Endodermal cell (in vitro differentiated cells): Measurements from ENCODE around the gene SLC4A4. TPM values are rescaled to one million over a fixed set of nuclear protein-coding genes. Genes with fewer than 3 reads are reported as not detected.

Source experiments
- DNase-seq: peaks from one replicate; pipeline ENCODE4 v3.0.0-alpha.2; 2017
- H3K27ac ChIP-seq: 2 replicates; pipeline ENCODE4 v1.5.1; 2013; ENCODE audit warnings: mild to moderate bottlenecking, low read depth, low read length, moderate library complexity
- H3K27me3 ChIP-seq: 2 replicates; pipeline ENCODE4 v1.6.1; 2013; ENCODE audit warnings: mild to moderate bottlenecking, low read length, moderate library complexity; ENCODE audit not compliant: insufficient read depth, control insufficient read depth, poor library complexity, severe bottlenecking
- H3K36me3 ChIP-seq: 2 replicates; pipeline ENCODE4 v1.7.0; 2013; ENCODE audit warnings: mild to moderate bottlenecking, low read length, moderate library complexity; ENCODE audit not compliant: control insufficient read depth, insufficient read depth
- H3K4me1 ChIP-seq: one replicate; pipeline ENCODE4 v1.7.0; 2013; ENCODE audit warnings: low read length; ENCODE audit not compliant: control insufficient read depth, insufficient read depth
- H3K4me3 ChIP-seq: 2 replicates; pipeline ENCODE4 v1.5.1; 2013; ENCODE audit warnings: mild to moderate bottlenecking, low read length, moderate library complexity
- H3K9ac ChIP-seq: 2 replicates; pipeline ENCODE4 v1.6.1; 2013; ENCODE audit warnings: mild to moderate bottlenecking, low read length, moderate library complexity; ENCODE audit not compliant: poor library complexity, severe bottlenecking; ENCODE audit errors: extremely low read depth
- H3K9me3 ChIP-seq: 2 replicates; pipeline ENCODE4 v1.6.1; 2013; ENCODE audit warnings: mild to moderate bottlenecking, low read length, moderate library complexity; ENCODE audit not compliant: control insufficient read depth
- H3K27ac Mint-ChIP-seq: 2 replicates; pipeline ENCODE4 v1.8.0; 2020; ENCODE audit warnings: mixed read lengths
- H3K27me3 Mint-ChIP-seq: 2 replicates; pipeline ENCODE4 v1.8.0; 2021; ENCODE audit warnings: mild to moderate bottlenecking, mixed read lengths; ENCODE audit not compliant: insufficient read depth
- H3K36me3 Mint-ChIP-seq: 2 replicates; pipeline ENCODE4 v1.8.0; 2020; ENCODE audit warnings: low read depth, mixed read lengths
- H3K4me1 Mint-ChIP-seq: 2 replicates; pipeline ENCODE4 v1.8.0; 2020; ENCODE audit warnings: mixed read lengths
- H3K4me3 Mint-ChIP-seq: 2 replicates; pipeline ENCODE4 v1.8.0; 2020; ENCODE audit warnings: mild to moderate bottlenecking, moderate library complexity, mixed read lengths
- H3K9me3 Mint-ChIP-seq: 2 replicates; pipeline ENCODE4 v1.8.0; 2020; ENCODE audit warnings: mild to moderate bottlenecking, mixed read lengths
- WGBS, 2 experiments: methylation state at CpG; one replicate each; pipeline versions ENCODE4 v1.1.5 to v1.1.7; 2013; ENCODE audit warnings: missing lambda C conversion rate in 2 of 2, mixed read lengths in 1 of 2; ENCODE audit not compliant: insufficient coverage in 1 of 2, insufficient read length in 1 of 2; 5-methylcytosine and 5-hydroxymethylcytosine counted together
- total RNA-seq, 2 donors: library from RNA; stranded (reverse); fragmentation: NEBNext Ultra II Directional in 1 of 2; extraction: Animal tissue kit (Norgen Biotek cat#: 25700) in 1 of 2; gene quantifications; 2 replicates in 1 of 2; 3 replicates in 1 of 2; pipeline ENCODE4 v1.2.1, GENCODE V29; 2021
- TF ChIP-seq, protein P1 (sequence below): fragments of 200-600 bp; sonication (generic); conservative IDR thresholded peaks from 2 replicates; pipeline ENCODE4 v1.5.0; 2021; ENCODE audit warnings: antibody characterized with exemption, mild to moderate bottlenecking

The SLC4A4 gene
- total RNA-seq, 2 donors from 2014 or later: 3.3 to 3.8 TPM

GRCh38 chr4:71608678-71609071, 269.9 kb downstream of the SLC4A4 start:
- Mint-ChIP-seq H3K4me1 (peaks cover 31% of the 10 kb centered on the region), H3K27ac (no peak overlapping the region), H3K4me3 (no peak overlapping the region), H3K9me3 (peaks cover 8% of the 10 kb centered on the region), H3K27me3 (no peaks in the 10 kb centered on the region), H3K36me3 (peaks cover 4% of the 10 kb centered on the region)
- Histone ChIP-seq H3K9me3 (no peaks in the 10 kb centered on the region), H3K4me1 (no peaks in the 10 kb centered on the region), H3K27me3 (no peaks in the 10 kb centered on the region), H3K27ac (no peak overlapping the region), H3K4me3 (no peak overlapping the region), H3K9ac (no peak overlapping the region), H3K36me3 (no peaks in the 10 kb centered on the region)
- TF ChIP-seq, protein P1, sequence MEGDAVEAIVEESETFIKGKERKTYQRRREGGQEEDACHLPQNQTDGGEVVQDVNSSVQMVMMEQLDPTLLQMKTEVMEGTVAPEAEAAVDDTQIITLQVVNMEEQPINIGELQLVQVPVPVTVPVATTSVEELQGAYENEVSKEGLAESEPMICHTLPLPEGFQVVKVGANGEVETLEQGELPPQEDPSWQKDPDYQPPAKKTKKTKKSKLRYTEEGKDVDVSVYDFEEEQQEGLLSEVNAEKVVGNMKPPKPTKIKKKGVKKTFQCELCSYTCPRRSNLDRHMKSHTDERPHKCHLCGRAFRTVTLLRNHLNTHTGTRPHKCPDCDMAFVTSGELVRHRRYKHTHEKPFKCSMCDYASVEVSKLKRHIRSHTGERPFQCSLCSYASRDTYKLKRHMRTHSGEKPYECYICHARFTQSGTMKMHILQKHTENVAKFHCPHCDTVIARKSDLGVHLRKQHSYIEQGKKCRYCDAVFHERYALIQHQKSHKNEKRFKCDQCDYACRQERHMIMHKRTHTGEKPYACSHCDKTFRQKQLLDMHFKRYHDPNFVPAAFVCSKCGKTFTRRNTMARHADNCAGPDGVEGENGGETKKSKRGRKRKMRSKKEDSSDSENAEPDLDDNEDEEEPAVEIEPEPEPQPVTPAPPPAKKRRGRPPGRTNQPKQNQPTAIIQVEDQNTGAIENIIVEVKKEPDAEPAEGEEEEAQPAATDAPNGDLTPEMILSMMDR: no peak
- WGBS, 2 experiments: 47 to 50% methylated on average over 2 of the region's 2 CpGs
- no peak for DNase-seq

DNA sequence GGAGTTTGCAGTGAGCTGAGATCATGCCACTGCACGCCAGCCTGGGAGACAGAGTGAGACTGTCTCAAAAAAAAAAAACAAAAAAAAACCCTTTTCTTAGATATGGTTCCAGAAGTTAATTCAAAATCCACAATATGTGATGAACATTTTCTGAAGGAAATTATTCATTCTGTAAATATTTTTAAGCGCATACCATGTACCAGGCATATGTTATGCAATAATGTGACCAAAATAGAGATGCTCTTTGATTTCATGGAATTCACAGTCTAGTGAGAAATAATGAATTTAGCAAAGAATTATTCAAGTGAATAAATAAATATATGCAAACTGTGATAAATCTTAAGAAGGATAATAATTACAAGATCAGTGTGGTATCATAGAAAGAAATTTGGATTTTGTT, 270.3 kb downstream of the SLC4A4 start:
- Mint-ChIP-seq H3K9me3 (peaks cover 8% of the 10 kb centered on the region), H3K36me3 (peaks cover 4% of the 10 kb centered on the region), H3K27ac (no peak overlapping the region), H3K4me3 (no peak overlapping the region), H3K4me1 (peaks cover 29% of the 10 kb centered on the region), H3K27me3 (no peaks in the 10 kb centered on the region)
- TF ChIP-seq, protein P1: no peak
- no peak overlapping the region for H3K4me3 ChIP-seq
- H3K4me1 ChIP-seq: no peaks in the 10 kb centered on the region
- H3K27me3 ChIP-seq: no peaks in the 10 kb centered on the region
- no peak overlapping the region for H3K9ac ChIP-seq
- H3K27ac ChIP-seq: no peak overlapping the region
- 100% methylated on average over 2 of the region's 2 CpGs; no CpG with 5 or more reads in 1 of the 2 experiments for WGBS, 2 experiments
- no peaks in the 10 kb centered on the region for H3K9me3 ChIP-seq
- DNase-seq: no peak
- H3K36me3 ChIP-seq: no peaks in the 10 kb centered on the region

- no peaks in the 10 kb centered on the region for H3K27me3 ChIP-seq
- H3K9me3 Mint-ChIP-seq: peaks cover 8% of the 10 kb centered on the region
- H3K36me3 ChIP-seq: no peaks in the 10 kb centered on the region
- H3K4me3 ChIP-seq: no peak overlapping the region
- H3K27me3 Mint-ChIP-seq: no peaks in the 10 kb centered on the region
- DNase-seq: no peak
- peaks cover 2% of the 10 kb centered on the region for H3K9me3 ChIP-seq
- TF ChIP-seq, protein P1: no peak
- peaks cover 28% of the 10 kb centered on the region for H3K4me1 Mint-ChIP-seq
- no peaks in the 10 kb centered on the region for H3K4me1 ChIP-seq
- no peak overlapping the region for H3K4me3 Mint-ChIP-seq
- no peak overlapping the region for H3K9ac ChIP-seq
- H3K36me3 Mint-ChIP-seq: peaks cover 4% of the 10 kb centered on the region
- no peak overlapping the region for H3K27ac Mint-ChIP-seq
- no peak overlapping the region for H3K27ac ChIP-seq
Measured at GRCh38 chr4:71609651-71610050, 270.8 kb downstream of the SLC4A4 start.
